ENCODE results near the gene PLIN1.
"Not testable (repeated sequence)": the region's sequence is repeated elsewhere in the genome, so short reads cannot be mapped to it uniquely, and the experiment has no call there.

PLIN1 gene

GRCh38 chr15:89693091-89693490 is 13.9 kb upstream of the PLIN1 start:
- Histone ChIP-seq H3K27ac (ENCODE audit: low read depth, low read length) (no peak overlapping the region), H3K36me3 (ENCODE audit: control insufficient read depth in 1 of 2, insufficient read depth in 2 of 2, low read length in 2 of 2) (no peaks in the 10 kb centered on the region), H3K4me3 (ENCODE audit: low read depth in 1 of 2, low read length in 2 of 2) (no peak overlapping the region), H3K27me3 (ENCODE audit: control insufficient read depth in 1 of 2, insufficient read depth in 2 of 2, low read length in 2 of 2) (no peaks in the 10 kb centered on the region), H3K4me1 (ENCODE audit: control insufficient read depth in 1 of 2, insufficient read depth in 2 of 2, low read length in 2 of 2) (peaks cover 0 to 8% of the 10 kb centered on the region in 2 donors), H3K9me3 (ENCODE audit: control insufficient read depth in 1 of 2, low read length in 2 of 2) (no peaks in the 10 kb centered on the region), H3K9ac (ENCODE audit: low read depth in 1 of 2, low read length in 2 of 2) (no peak overlapping the region)

GRCh38 chr15:89690276-89691218 is 11.4 kb upstream of the PLIN1 start, which contains the start of the genes PEX11A and WDR93:
Gene PEX11A, minus strand, starts transcription at chr15:89690754. Its CDS starts 122 bp downstream, at chr15:89690632.
Gene WDR93, plus strand, starts transcription at chr15:89690811. Its CDS starts 10,936 bp downstream, at chr15:89701747.
- H3K4me1 ChIP-seq (ENCODE audit: control insufficient read depth in 1 of 2, insufficient read depth in 2 of 2, low read length in 2 of 2): peaks cover 3 to 8% of the 10 kb centered on the region in 2 donors
- peak within 1 kb of the TSS; percentile 31 for H3K27ac ChIP-seq (ENCODE audit: low read depth, low read length)

GRCh38 chr15:89689930-89690275 is 10.7 kb upstream of the PLIN1 start:
- not testable (repeated sequence) for H3K27me3 ChIP-seq (ENCODE audit: control insufficient read depth in 1 of 2, insufficient read depth in 2 of 2, low read length in 2 of 2); H3K36me3 ChIP-seq (ENCODE audit: control insufficient read depth in 1 of 2, insufficient read depth in 2 of 2, low read length in 2 of 2); H3K27ac ChIP-seq (ENCODE audit: low read depth, low read length); H3K4me1 ChIP-seq (ENCODE audit: control insufficient read depth in 1 of 2, insufficient read depth in 2 of 2, low read length in 2 of 2); H3K9me3 ChIP-seq (ENCODE audit: control insufficient read depth in 1 of 2, low read length in 2 of 2)
- H3K4me3 ChIP-seq (ENCODE audit: low read depth in 1 of 2, low read length in 2 of 2): peak overlapping the region; percentile 92 to 97
- peak overlapping the region; percentile 88 to 89 for H3K9ac ChIP-seq (ENCODE audit: low read depth in 1 of 2, low read length in 2 of 2)

More at GRCh38 chr15:89690276-89691218, 11.4 kb upstream of the PLIN1 start, which contains the start of the genes PEX11A and WDR93:
- Histone ChIP-seq H3K27me3 (ENCODE audit: control insufficient read depth in 1 of 2, insufficient read depth in 2 of 2, low read length in 2 of 2) (no peaks in the 10 kb centered on the region), H3K9me3 (ENCODE audit: control insufficient read depth in 1 of 2, low read length in 2 of 2) (no peaks in the 10 kb centered on the region), H3K36me3 (ENCODE audit: control insufficient read depth in 1 of 2, insufficient read depth in 2 of 2, low read length in 2 of 2) (peaks cover 0 to 5% of the 10 kb centered on the region in 2 donors), H3K9ac (ENCODE audit: low read depth in 1 of 2, low read length in 2 of 2) (peak within 1 kb of the TSS; percentile 88 to 89), H3K4me3 (ENCODE audit: low read depth in 1 of 2, low read length in 2 of 2) (peak within 1 kb of the TSS; percentile 92 to 97)

GRCh38 chr15:89686522-89686921 is 7.4 kb upstream of the PLIN1 start:
- no peak overlapping the region for H3K4me3 ChIP-seq (ENCODE audit: low read depth in 1 of 2, low read length in 2 of 2)
- H3K9me3 ChIP-seq (ENCODE audit: control insufficient read depth in 1 of 2, low read length in 2 of 2): no peaks in the 10 kb centered on the region
- no peak overlapping the region for H3K9ac ChIP-seq (ENCODE audit: low read depth in 1 of 2, low read length in 2 of 2)
- H3K27me3 ChIP-seq (ENCODE audit: control insufficient read depth in 1 of 2, insufficient read depth in 2 of 2, low read length in 2 of 2): no peaks in the 10 kb centered on the region
- H3K4me1 ChIP-seq (ENCODE audit: control insufficient read depth in 1 of 2, insufficient read depth in 2 of 2, low read length in 2 of 2): peaks cover 3 to 11% of the 10 kb centered on the region in 2 donors
- H3K36me3 ChIP-seq (ENCODE audit: control insufficient read depth in 1 of 2, insufficient read depth in 2 of 2, low read length in 2 of 2): peaks cover 15% of the 10 kb centered on the region in 2 donors
- no peak overlapping the region for H3K27ac ChIP-seq (ENCODE audit: low read depth, low read length)

GRCh38 chr15:89685995-89686394 is 6.8 kb upstream of the PLIN1 start:
- no peak overlapping the region for H3K27ac ChIP-seq (ENCODE audit: low read depth, low read length)
- peaks cover 15% of the 10 kb centered on the region in 2 donors for H3K36me3 ChIP-seq (ENCODE audit: control insufficient read depth in 1 of 2, insufficient read depth in 2 of 2, low read length in 2 of 2)
- H3K9ac ChIP-seq (ENCODE audit: low read depth in 1 of 2, low read length in 2 of 2): no peak overlapping the region
- H3K9me3 ChIP-seq (ENCODE audit: control insufficient read depth in 1 of 2, low read length in 2 of 2): no peaks in the 10 kb centered on the region
- H3K4me3 ChIP-seq (ENCODE audit: low read depth in 1 of 2, low read length in 2 of 2): no peak overlapping the region
- H3K27me3 ChIP-seq (ENCODE audit: control insufficient read depth in 1 of 2, insufficient read depth in 2 of 2, low read length in 2 of 2): no peaks in the 10 kb centered on the region
- H3K4me1 ChIP-seq (ENCODE audit: control insufficient read depth in 1 of 2, insufficient read depth in 2 of 2, low read length in 2 of 2): peaks cover 7 to 11% of the 10 kb centered on the region in 2 donors

GRCh38 chr15:89681146-89681545 is 2.0 kb upstream of the PLIN1 start:
- no peaks in the 10 kb centered on the region for H3K27me3 ChIP-seq (ENCODE audit: control insufficient read depth in 1 of 2, insufficient read depth in 2 of 2, low read length in 2 of 2)
- peaks cover 12 to 15% of the 10 kb centered on the region in 2 donors for H3K36me3 ChIP-seq (ENCODE audit: control insufficient read depth in 1 of 2, insufficient read depth in 2 of 2, low read length in 2 of 2)
- H3K9ac ChIP-seq (ENCODE audit: low read depth in 1 of 2, low read length in 2 of 2): no peak overlapping the region
- H3K9me3 ChIP-seq (ENCODE audit: control insufficient read depth in 1 of 2, low read length in 2 of 2): no peaks in the 10 kb centered on the region
- peaks cover 9 to 20% of the 10 kb centered on the region in 2 donors for H3K4me1 ChIP-seq (ENCODE audit: control insufficient read depth in 1 of 2, insufficient read depth in 2 of 2, low read length in 2 of 2)
- H3K4me3 ChIP-seq (ENCODE audit: low read depth in 1 of 2, low read length in 2 of 2): peak overlapping the region in 1 of 2 donors; percentile 20
- H3K27ac ChIP-seq (ENCODE audit: low read depth, low read length): no peak overlapping the region

GRCh38 chr15:89680282-89680873 is 1.2 kb upstream of the PLIN1 start:
- Histone ChIP-seq H3K27ac (ENCODE audit: low read depth, low read length) (peak overlapping the region; percentile 70), H3K4me3 (ENCODE audit: low read depth in 1 of 2, low read length in 2 of 2) (peak overlapping the region in 1 of 2 donors; percentile 20), H3K9ac (ENCODE audit: low read depth in 1 of 2, low read length in 2 of 2) (peak overlapping the region in 1 of 2 donors; percentile 18)

GRCh38 chr15:89677381-89677780 is 1.8 kb downstream of the PLIN1 start:
- Histone ChIP-seq H3K27me3 (ENCODE audit: control insufficient read depth in 1 of 2, insufficient read depth in 2 of 2, low read length in 2 of 2) (no peaks in the 10 kb centered on the region), H3K4me1 (ENCODE audit: control insufficient read depth in 1 of 2, insufficient read depth in 2 of 2, low read length in 2 of 2) (peaks cover 9 to 20% of the 10 kb centered on the region in 2 donors), H3K36me3 (ENCODE audit: control insufficient read depth in 1 of 2, insufficient read depth in 2 of 2, low read length in 2 of 2) (no peaks in the 10 kb centered on the region)

More at GRCh38 chr15:89680282-89680873, 1.2 kb upstream of the PLIN1 start:
- H3K27me3 ChIP-seq (ENCODE audit: control insufficient read depth in 1 of 2, insufficient read depth in 2 of 2, low read length in 2 of 2): no peaks in the 10 kb centered on the region
- peaks cover 9 to 20% of the 10 kb centered on the region in 2 donors for H3K4me1 ChIP-seq (ENCODE audit: control insufficient read depth in 1 of 2, insufficient read depth in 2 of 2, low read length in 2 of 2)
- H3K36me3 ChIP-seq (ENCODE audit: control insufficient read depth in 1 of 2, insufficient read depth in 2 of 2, low read length in 2 of 2): peaks cover 10 to 15% of the 10 kb centered on the region in 2 donors
- no peaks in the 10 kb centered on the region for H3K9me3 ChIP-seq (ENCODE audit: control insufficient read depth in 1 of 2, low read length in 2 of 2)

GRCh38 chr15:89675606-89676005 is 3.6 kb downstream of the PLIN1 start:
- no peak overlapping the region for H3K9ac ChIP-seq (ENCODE audit: low read depth in 1 of 2, low read length in 2 of 2)
- H3K4me3 ChIP-seq (ENCODE audit: low read depth in 1 of 2, low read length in 2 of 2): no peak overlapping the region
- no peaks in the 10 kb centered on the region for H3K9me3 ChIP-seq (ENCODE audit: control insufficient read depth in 1 of 2, low read length in 2 of 2)
- H3K36me3 ChIP-seq (ENCODE audit: control insufficient read depth in 1 of 2, insufficient read depth in 2 of 2, low read length in 2 of 2): no peaks in the 10 kb centered on the region
- H3K27ac ChIP-seq (ENCODE audit: low read depth, low read length): no peak overlapping the region
- no peaks in the 10 kb centered on the region for H3K27me3 ChIP-seq (ENCODE audit: control insufficient read depth in 1 of 2, insufficient read depth in 2 of 2, low read length in 2 of 2)
- peaks cover under 1 to 13% of the 10 kb centered on the region in 2 donors for H3K4me1 ChIP-seq (ENCODE audit: control insufficient read depth in 1 of 2, insufficient read depth in 2 of 2, low read length in 2 of 2)

More at GRCh38 chr15:89677381-89677780, 1.8 kb downstream of the PLIN1 start:
- no peak overlapping the region for H3K4me3 ChIP-seq (ENCODE audit: low read depth in 1 of 2, low read length in 2 of 2)
- H3K27ac ChIP-seq (ENCODE audit: low read depth, low read length): no peak overlapping the region
- no peak overlapping the region for H3K9ac ChIP-seq (ENCODE audit: low read depth in 1 of 2, low read length in 2 of 2)
- no peaks in the 10 kb centered on the region for H3K9me3 ChIP-seq (ENCODE audit: control insufficient read depth in 1 of 2, low read length in 2 of 2)

GRCh38 chr15:89674526-89674925 is 4.6 kb downstream of the PLIN1 start:
- Histone ChIP-seq H3K9ac (ENCODE audit: low read depth in 1 of 2, low read length in 2 of 2) (no peak overlapping the region), H3K27ac (ENCODE audit: low read depth, low read length) (no peak overlapping the region), H3K4me1 (ENCODE audit: control insufficient read depth in 1 of 2, insufficient read depth in 2 of 2, low read length in 2 of 2) (peaks cover 0 to 4% of the 10 kb centered on the region in 2 donors), H3K4me3 (ENCODE audit: low read depth in 1 of 2, low read length in 2 of 2) (no peak overlapping the region), H3K27me3 (ENCODE audit: control insufficient read depth in 1 of 2, insufficient read depth in 2 of 2, low read length in 2 of 2) (no peaks in the 10 kb centered on the region), H3K9me3 (ENCODE audit: control insufficient read depth in 1 of 2, low read length in 2 of 2) (no peaks in the 10 kb centered on the region), H3K36me3 (ENCODE audit: control insufficient read depth in 1 of 2, insufficient read depth in 2 of 2, low read length in 2 of 2) (no peaks in the 10 kb centered on the region)
